WERI-Rb-1 (cell line): ENCODE data around the gene ATXN1.
"Not testable (repeated sequence)": the region's sequence is repeated elsewhere in the genome, so short reads cannot be mapped to it uniquely, and the experiment has no call there.

ENCODE experiments used
- DNase-seq: peaks from one replicate; pipeline ENCODE4 v3.0.0-alpha.2; 2020
- H3K27ac ChIP-seq: fragments of 250-450 bp; sonication (Bioruptor Pico); 2 replicates; pipeline ENCODE4 v1.5.1; 2020; ENCODE audit warnings: mild to moderate bottlenecking, moderate library complexity
- H3K27me3 ChIP-seq: fragments of 250-450 bp; sonication (Bioruptor Pico); 2 replicates; pipeline ENCODE4 v1.5.1; 2021; ENCODE audit warnings: mild to moderate bottlenecking, low read depth, moderate library complexity; ENCODE audit not compliant: insufficient read depth, severe bottlenecking
- H3K36me3 ChIP-seq: fragments of 250-450 bp; sonication (Bioruptor Pico); 2 replicates; pipeline ENCODE4 v1.5.1; 2020; ENCODE audit warnings: mild to moderate bottlenecking, moderate library complexity
- H3K4me3 ChIP-seq: 2 replicates; pipeline ENCODE4 v1.5.1; 2011; ENCODE audit warnings: low read depth, mild to moderate bottlenecking, control low read depth, low read length
- H3K9me3 ChIP-seq: fragments of 250-450 bp; sonication (Bioruptor Pico); 2 replicates; pipeline ENCODE4 v1.5.1; 2021; ENCODE audit warnings: mild to moderate bottlenecking, moderate library complexity; ENCODE audit not compliant: severe bottlenecking
- TF ChIP-seq, protein P1 (sequence below): IDR thresholded peaks from 2 replicates; pipeline ENCODE4 v1.5.1; 2011; ENCODE audit warnings: low read depth, mild to moderate bottlenecking, control low read depth, inconsistent platforms, low read length

ATXN1 gene

DNA sequence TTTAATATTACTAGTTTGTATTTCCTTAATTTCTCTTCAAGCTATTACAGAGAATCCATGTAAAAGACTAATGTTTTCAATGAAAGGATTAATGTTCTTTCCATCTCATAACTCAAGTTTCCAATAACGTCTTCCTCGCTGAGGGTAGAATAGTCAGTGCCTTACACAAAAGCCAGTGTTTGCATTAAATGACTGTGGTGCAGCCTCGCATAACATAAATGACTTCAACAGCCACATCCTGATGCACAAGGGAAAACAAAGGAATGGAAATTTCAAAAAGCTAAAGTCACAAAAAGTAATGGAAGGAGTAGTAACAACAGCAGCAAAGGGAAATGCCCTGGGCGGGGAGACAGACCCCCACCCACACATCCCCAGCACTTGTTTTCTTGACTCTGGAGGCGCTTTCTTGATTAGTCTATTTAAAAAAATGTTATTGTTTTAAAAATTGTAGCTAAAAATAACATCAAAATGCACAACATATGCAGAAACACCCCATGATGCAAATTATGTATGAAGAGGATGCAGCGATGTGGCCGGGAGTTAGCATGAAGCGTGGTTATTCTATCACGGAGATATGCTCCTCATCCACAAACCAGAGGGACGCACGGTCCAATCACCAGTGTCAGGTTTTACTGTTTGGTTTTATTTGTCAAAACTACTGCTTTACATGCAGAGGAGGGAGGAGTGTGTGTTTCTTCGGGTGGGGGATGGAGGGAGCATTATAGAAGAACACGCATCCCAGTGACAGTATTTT lies 294.3 kb downstream of the ATXN1 start:
- H3K27ac ChIP-seq: no peak overlapping the region
- no peaks in the 10 kb centered on the region for H3K27me3 ChIP-seq
- TF ChIP-seq, protein P1, sequence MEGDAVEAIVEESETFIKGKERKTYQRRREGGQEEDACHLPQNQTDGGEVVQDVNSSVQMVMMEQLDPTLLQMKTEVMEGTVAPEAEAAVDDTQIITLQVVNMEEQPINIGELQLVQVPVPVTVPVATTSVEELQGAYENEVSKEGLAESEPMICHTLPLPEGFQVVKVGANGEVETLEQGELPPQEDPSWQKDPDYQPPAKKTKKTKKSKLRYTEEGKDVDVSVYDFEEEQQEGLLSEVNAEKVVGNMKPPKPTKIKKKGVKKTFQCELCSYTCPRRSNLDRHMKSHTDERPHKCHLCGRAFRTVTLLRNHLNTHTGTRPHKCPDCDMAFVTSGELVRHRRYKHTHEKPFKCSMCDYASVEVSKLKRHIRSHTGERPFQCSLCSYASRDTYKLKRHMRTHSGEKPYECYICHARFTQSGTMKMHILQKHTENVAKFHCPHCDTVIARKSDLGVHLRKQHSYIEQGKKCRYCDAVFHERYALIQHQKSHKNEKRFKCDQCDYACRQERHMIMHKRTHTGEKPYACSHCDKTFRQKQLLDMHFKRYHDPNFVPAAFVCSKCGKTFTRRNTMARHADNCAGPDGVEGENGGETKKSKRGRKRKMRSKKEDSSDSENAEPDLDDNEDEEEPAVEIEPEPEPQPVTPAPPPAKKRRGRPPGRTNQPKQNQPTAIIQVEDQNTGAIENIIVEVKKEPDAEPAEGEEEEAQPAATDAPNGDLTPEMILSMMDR: no peak
- DNase-seq: no peak
- no peaks in the 10 kb centered on the region for H3K36me3 ChIP-seq
- H3K9me3 ChIP-seq: peaks cover 9% of the 10 kb centered on the region
- no peak overlapping the region for H3K4me3 ChIP-seq

DNA sequence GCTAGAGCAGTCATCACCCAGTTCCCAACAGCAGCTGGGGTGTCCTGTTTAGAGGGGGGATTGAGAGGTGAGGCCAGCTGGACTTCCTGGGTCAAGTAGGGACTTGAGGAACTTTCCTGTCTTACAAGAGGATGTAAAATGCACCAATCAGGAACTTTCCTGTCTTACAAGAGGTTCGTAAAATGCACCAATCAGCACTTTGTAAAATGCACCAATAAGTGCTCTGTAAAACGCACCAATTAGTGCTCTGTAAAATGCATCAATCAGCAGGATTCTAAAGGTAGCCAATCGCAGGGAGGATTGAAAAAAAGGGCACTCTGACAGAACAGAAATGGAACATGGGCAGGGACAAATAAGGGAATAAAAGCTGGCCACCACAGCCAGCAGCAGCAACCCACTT lies 297.2 kb downstream of the ATXN1 start:
- Histone ChIP-seq H3K27ac (no peak overlapping the region), H3K9me3 (peaks cover 13% of the 10 kb centered on the region), H3K27me3 (no peaks in the 10 kb centered on the region), H3K36me3 (no peaks in the 10 kb centered on the region), H3K4me3 (no peak overlapping the region)
- TF ChIP-seq, protein P1: no peak
- DNase-seq: no peak

DNA sequence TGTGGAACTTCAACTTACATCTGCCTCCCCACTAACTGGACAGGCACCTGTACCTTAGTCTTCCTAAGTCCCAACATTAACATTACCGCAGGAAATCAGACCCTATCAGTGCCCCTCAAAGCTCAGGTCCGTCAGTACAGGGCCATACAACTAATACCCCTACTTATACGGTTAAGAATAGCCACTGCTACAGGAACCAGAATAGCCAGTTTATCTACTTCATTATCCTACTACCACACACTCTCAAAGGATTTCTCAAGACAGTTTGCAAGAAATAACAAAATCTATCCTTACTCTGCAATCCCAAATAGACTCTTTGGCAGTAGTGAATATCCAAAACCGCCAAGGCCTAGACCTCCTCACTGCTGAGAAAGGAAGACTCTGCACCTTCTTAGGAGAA lies 298.0 kb downstream of the ATXN1 start:
- H3K9me3 ChIP-seq: peaks cover 13% of the 10 kb centered on the region
- not testable (repeated sequence) for H3K36me3 ChIP-seq, H3K27ac ChIP-seq, H3K27me3 ChIP-seq, DNase-seq, H3K4me3 ChIP-seq

DNA sequence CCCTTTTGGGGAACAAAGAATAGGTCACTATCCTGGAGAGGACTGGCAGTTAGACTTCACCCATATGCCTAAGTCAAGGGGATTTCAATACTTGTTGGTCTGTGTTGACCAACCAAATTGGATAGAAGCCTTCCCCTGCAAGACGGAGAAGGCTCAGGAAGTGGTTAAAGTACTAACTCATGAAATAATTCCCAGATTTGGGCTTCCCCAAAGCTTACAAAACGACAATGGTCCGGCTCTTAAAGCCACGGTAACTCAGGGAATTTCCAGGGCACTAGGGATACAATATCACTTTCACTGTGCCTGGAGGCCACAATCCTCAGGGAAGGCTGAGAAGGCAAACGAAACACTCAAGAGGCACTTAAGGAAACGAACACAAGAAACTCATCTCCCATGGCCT lies 299.8 kb downstream of the ATXN1 start:
- Histone ChIP-seq H3K27ac (no peak overlapping the region), H3K36me3 (no peaks in the 10 kb centered on the region), H3K9me3 (peaks cover 13% of the 10 kb centered on the region), H3K4me3 (no peak overlapping the region), H3K27me3 (no peaks in the 10 kb centered on the region)
- TF ChIP-seq, protein P1: no peak
- no peak for DNase-seq

DNA sequence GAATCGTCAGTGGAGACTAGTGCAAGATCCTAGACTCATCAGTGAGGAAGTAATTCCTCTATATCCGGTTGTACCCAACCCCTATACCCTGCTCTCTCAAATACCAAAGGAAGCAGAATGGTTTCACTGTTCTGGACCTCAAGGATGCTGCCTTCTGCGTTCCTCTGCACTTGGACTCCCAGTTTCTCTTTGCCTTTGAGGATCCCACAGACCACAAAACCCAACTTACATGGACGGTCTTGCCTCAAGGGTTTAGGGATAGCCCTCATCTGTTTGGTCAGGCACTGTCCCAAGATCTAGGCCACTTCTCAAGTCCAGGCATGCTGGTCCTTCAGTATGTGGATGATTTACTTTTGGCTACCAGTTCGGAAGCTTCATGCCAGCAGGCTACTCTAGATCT lies 301.8 kb downstream of the ATXN1 start:
- H3K4me3 ChIP-seq, DNase-seq, H3K36me3 ChIP-seq, H3K27ac ChIP-seq, H3K27me3 ChIP-seq: not testable (repeated sequence)
- H3K9me3 ChIP-seq: peaks cover 24% of the 10 kb centered on the region

DNA sequence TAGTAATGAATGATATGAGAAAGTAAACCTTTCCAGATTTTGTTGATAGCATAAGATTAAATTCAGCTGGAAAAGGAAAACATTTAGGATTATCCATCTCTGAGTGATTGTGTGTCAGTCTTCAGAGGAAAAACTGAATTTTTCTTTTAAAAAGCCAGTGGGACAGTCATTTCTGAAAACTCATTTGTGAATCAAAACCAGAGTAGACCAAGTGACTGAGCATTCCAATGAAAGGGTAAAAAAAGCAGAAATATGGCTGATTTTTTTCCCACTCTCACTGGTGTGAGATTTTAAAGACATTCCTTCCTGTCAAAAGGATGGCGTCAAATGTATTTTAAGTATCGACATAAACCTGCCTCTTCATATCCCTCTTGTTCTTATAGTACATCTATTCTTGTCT lies 308.9 kb downstream of the ATXN1 start:
- Histone ChIP-seq H3K27ac (no peak overlapping the region), H3K36me3 (no peaks in the 10 kb centered on the region), H3K9me3 (peaks cover 10% of the 10 kb centered on the region), H3K4me3 (no peak overlapping the region), H3K27me3 (no peaks in the 10 kb centered on the region)
- no peak for DNase-seq
- TF ChIP-seq, protein P1: no peak

DNA sequence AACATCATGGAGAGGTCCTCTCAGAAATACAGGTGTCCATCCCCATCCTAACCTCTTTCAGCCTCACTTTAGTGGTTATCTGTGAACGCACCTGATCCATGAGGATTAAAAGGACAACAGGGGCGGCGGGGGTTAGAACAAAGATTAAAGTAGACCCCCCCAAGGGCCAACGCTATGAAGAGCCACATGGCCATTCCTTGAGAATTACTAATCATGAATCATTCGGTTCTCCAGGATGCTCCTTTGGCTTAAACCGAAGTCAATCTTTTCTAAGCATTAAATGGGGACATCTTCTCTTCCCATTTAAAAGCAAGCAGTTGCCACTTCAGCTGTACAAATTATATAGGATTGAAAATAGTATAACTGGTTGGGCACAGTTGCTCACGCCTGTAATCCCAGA lies 310.4 kb downstream of the ATXN1 start:
- Histone ChIP-seq H3K36me3 (no peaks in the 10 kb centered on the region), H3K27me3 (no peaks in the 10 kb centered on the region), H3K9me3 (peaks cover 7% of the 10 kb centered on the region), H3K27ac (no peak overlapping the region), H3K4me3 (no peak overlapping the region)
- TF ChIP-seq, protein P1: no peak
- no peak for DNase-seq
